ENCODE measurements around the gene FAM53C.
"Not testable (repeated sequence)": the region's sequence is repeated elsewhere in the genome, so short reads cannot be mapped to it uniquely, and the experiment has no call there.

FAM53C gene

GRCh38 chr5:138386290-138386689, 48.2 kb downstream of the FAM53C start:
- Histone ChIP-seq H3K27me3 (ENCODE audit: insufficient read depth, low read length, poor library complexity, severe bottlenecking) (no peaks in the 10 kb centered on the region), H3K36me3 (ENCODE audit: insufficient read depth, low read length) (peaks cover 66% of the 10 kb centered on the region)

GRCh38 chr5:138389332-138389731, 51.3 kb downstream of the FAM53C start:
- Histone ChIP-seq H3K27me3 (ENCODE audit: insufficient read depth, low read length, poor library complexity, severe bottlenecking) (no peaks in the 10 kb centered on the region), H3K9me3 (ENCODE audit: insufficient read depth, low read depth, low read length) (no peaks in the 10 kb centered on the region), H3K9ac (ENCODE audit: low read depth, low read length, poor library complexity, severe bottlenecking) (no peak overlapping the region), H3K36me3 (ENCODE audit: insufficient read depth, low read length) (peaks cover 74% of the 10 kb centered on the region), H2AFZ (ENCODE audit: low read length) (no peak overlapping the region), H4K20me1 (ENCODE audit: insufficient read depth, low read length, poor library complexity, severe bottlenecking) (no peaks in the 10 kb centered on the region), H3K9me2 (replicated peaks; ENCODE audit: low read depth, low read length) (no peaks in the 10 kb centered on the region), H3K4me1 (ENCODE audit: insufficient read depth, low read length, poor library complexity, severe bottlenecking) (no peaks in the 10 kb centered on the region), H3K4me2 (ENCODE audit: low read depth, low read length, poor library complexity, severe bottlenecking) (no peak overlapping the region), H3K79me2 (ENCODE audit: insufficient read depth, low read length) (no peaks in the 10 kb centered on the region), H3F3A (ENCODE audit: low read depth) (no peaks in the 10 kb centered on the region), H3K4me3 (ENCODE audit: low read length, poor library complexity, severe bottlenecking) (no peak overlapping the region)
- no peak for TF ChIP-seq EZH2phosphoT487 (IDR thresholded peaks at IDR 0.05; ENCODE audit: borderline replicate concordance)
- no peak for TF ChIP-seq CTCF (conservative IDR thresholded peaks at IDR 0.05; ENCODE audit: low read length)

More at GRCh38 chr5:138386290-138386689, 48.2 kb downstream of the FAM53C start:
- no peaks in the 10 kb centered on the region for H3K9me2 ChIP-seq (replicated peaks; ENCODE audit: low read depth, low read length)
- no peak overlapping the region for H3K9ac ChIP-seq (ENCODE audit: low read depth, low read length, poor library complexity, severe bottlenecking)
- TF ChIP-seq EZH2phosphoT487 (IDR thresholded peaks at IDR 0.05; ENCODE audit: borderline replicate concordance) (no peak), CTCF (conservative IDR thresholded peaks at IDR 0.05; ENCODE audit: low read length) (no peak)
- H4K20me1 ChIP-seq (ENCODE audit: insufficient read depth, low read length, poor library complexity, severe bottlenecking) = no peaks in the 10 kb centered on the region
- H3K4me2 ChIP-seq (ENCODE audit: low read depth, low read length, poor library complexity, severe bottlenecking) = no peak overlapping the region
- no peak overlapping the region for H3K4me3 ChIP-seq (ENCODE audit: low read length, poor library complexity, severe bottlenecking)
- H3K4me1 ChIP-seq (ENCODE audit: insufficient read depth, low read length, poor library complexity, severe bottlenecking) = no peaks in the 10 kb centered on the region
- no peaks in the 10 kb centered on the region for H3K9me3 ChIP-seq (ENCODE audit: insufficient read depth, low read depth, low read length)
- H2AFZ ChIP-seq (ENCODE audit: low read length) = no peak overlapping the region
- H3F3A ChIP-seq (ENCODE audit: low read depth) = no peaks in the 10 kb centered on the region
- H3K79me2 ChIP-seq (ENCODE audit: insufficient read depth, low read length) = no peaks in the 10 kb centered on the region

- H3K9me2 ChIP-seq (replicated peaks; ENCODE audit: low read depth, low read length); H3F3A ChIP-seq (ENCODE audit: low read depth); H3K4me3 ChIP-seq (ENCODE audit: low read length, poor library complexity, severe bottlenecking); H3K27me3 ChIP-seq (ENCODE audit: insufficient read depth, low read length, poor library complexity, severe bottlenecking); H3K4me1 ChIP-seq (ENCODE audit: insufficient read depth, low read length, poor library complexity, severe bottlenecking); H3K9ac ChIP-seq (ENCODE audit: low read depth, low read length, poor library complexity, severe bottlenecking); H2AFZ ChIP-seq (ENCODE audit: low read length); H3K4me2 ChIP-seq (ENCODE audit: low read depth, low read length, poor library complexity, severe bottlenecking); H4K20me1 ChIP-seq (ENCODE audit: insufficient read depth, low read length, poor library complexity, severe bottlenecking); H3K9me3 ChIP-seq (ENCODE audit: insufficient read depth, low read depth, low read length); H3K79me2 ChIP-seq (ENCODE audit: insufficient read depth, low read length): not testable (repeated sequence)
- H3K36me3 ChIP-seq (ENCODE audit: insufficient read depth, low read length) = peaks cover 80% of the 10 kb centered on the region
These were observed 51.8 kb downstream of the FAM53C start for GRCh38 chr5:138389911-138390310.

GRCh38 chr5:138391859-138392386, 53.9 kb downstream of the FAM53C start:
- no peaks in the 10 kb centered on the region for H3K9me2 ChIP-seq (replicated peaks; ENCODE audit: low read depth, low read length)
- H3K79me2 ChIP-seq (ENCODE audit: insufficient read depth, low read length) = no peaks in the 10 kb centered on the region
- H2AFZ ChIP-seq (ENCODE audit: low read length) = no peak overlapping the region
- no peaks in the 10 kb centered on the region for H3K27me3 ChIP-seq (ENCODE audit: insufficient read depth, low read length, poor library complexity, severe bottlenecking)
- TF ChIP-seq EZH2phosphoT487 (IDR thresholded peaks at IDR 0.05; ENCODE audit: borderline replicate concordance) (no peak), CTCF (conservative IDR thresholded peaks at IDR 0.05; ENCODE audit: low read length) (no peak)
- no peaks in the 10 kb centered on the region for H3K9me3 ChIP-seq (ENCODE audit: insufficient read depth, low read depth, low read length)
- H3K9ac ChIP-seq (ENCODE audit: low read depth, low read length, poor library complexity, severe bottlenecking) = no peak overlapping the region
- H4K20me1 ChIP-seq (ENCODE audit: insufficient read depth, low read length, poor library complexity, severe bottlenecking) = no peaks in the 10 kb centered on the region
- peaks cover 74% of the 10 kb centered on the region; the same call in 1 of the 2 replicates for H3K36me3 ChIP-seq (ENCODE audit: insufficient read depth, low read length)
- H3K4me2 ChIP-seq (ENCODE audit: low read depth, low read length, poor library complexity, severe bottlenecking) = no peak overlapping the region
- no peaks in the 10 kb centered on the region for H3K4me1 ChIP-seq (ENCODE audit: insufficient read depth, low read length, poor library complexity, severe bottlenecking)
- H3K4me3 ChIP-seq (ENCODE audit: low read length, poor library complexity, severe bottlenecking) = no peak overlapping the region
- no peaks in the 10 kb centered on the region for H3F3A ChIP-seq (ENCODE audit: low read depth)
